Fibroblast of peridontal ligament (primary cell): Measurements from ENCODE around the gene DUS2.

Experiments used
- DNase-seq: peaks from one replicate; pipeline ENCODE4 v3.0.0-alpha.2; 2010; ENCODE audit errors: extremely low read depth

DUS2 gene

GRCh38 chr16:68126395-68126794, 103.3 kb downstream of the DUS2 start:
- DNase-seq: no peak

GRCh38 chr16:68128577-68129305, 105.7 kb downstream of the DUS2 start:
- peak; percentile 38 for DNase-seq
